ENCODE data around the gene CREG1. TPM values are rescaled to one million over a fixed set of nuclear protein-coding genes. Genes with fewer than 3 reads are reported as not detected.
A peak's percentile ranks its signal among the peaks of the same experiment; 100 is the strongest.

Gene CREG1
- total RNA-seq, 2 experiments from 2014 or later = 19.5 TPM

GRCh38 chr1:167496797-167497619, 56.6 kb downstream of the CREG1 start:
- H3K27ac Mint-ChIP-seq = no peak overlapping the region
- no peaks in the 10 kb centered on the region for H3K9me3 Mint-ChIP-seq
- H3K36me3 Mint-ChIP-seq (ENCODE audit: low read depth) = peaks cover 74% of the 10 kb centered on the region
- H3K4me1 Mint-ChIP-seq = peaks cover 96% of the 10 kb centered on the region
- POLR2A ChIA-PET = interaction anchor here (0.9 to 6.4 kb wide), 5 partner anchors 13 to 24 kb away, joined by 3 to 149 read pairs (median 5); partner anchors contain the start of gene CD247
- DNase-seq = no peak
- no peaks in the 10 kb centered on the region for H3K27me3 Mint-ChIP-seq
- CTCF ChIA-PET = interaction anchor here (1.4 kb wide), 1 partner anchor 13 kb away, joined by 5 read pairs; no protein-coding TSS in a partner anchor
- no peak overlapping the region for H3K4me3 Mint-ChIP-seq

GRCh38 chr1:167493372-167493771, 60.2 kb downstream of the CREG1 start:
- no peak for DNase-seq
- peak overlapping the region; percentile 84 for H3K27ac Mint-ChIP-seq
- peaks cover 92% of the 10 kb centered on the region for H3K4me1 Mint-ChIP-seq
- H3K4me3 Mint-ChIP-seq = peak overlapping the region; percentile 41
- H3K36me3 Mint-ChIP-seq (ENCODE audit: low read depth) = peaks cover 82% of the 10 kb centered on the region
- ChIA-PET POLR2A (interaction anchor here (0.8 to 2.6 kb wide), 8 partner anchors 8 to 36 kb away, joined by 3 to 9 read pairs (median 4); no protein-coding TSS in a partner anchor), CTCF (interaction anchor here (1.2 to 1.9 kb wide), 4 partner anchors 22 to 273 kb away, joined by 3 to 5 read pairs (median 4); partner anchors contain the start of gene POU2F1)
- H3K9me3 Mint-ChIP-seq = no peaks in the 10 kb centered on the region
- H3K27me3 Mint-ChIP-seq = no peaks in the 10 kb centered on the region

GRCh38 chr1:167492481-167492910, 61.1 kb downstream of the CREG1 start:
- Mint-ChIP-seq H3K4me1 (peaks cover 92% of the 10 kb centered on the region), H3K27me3 (no peaks in the 10 kb centered on the region), H3K27ac (peak overlapping the region; percentile 84), H3K4me3 (peak overlapping the region; percentile 56), H3K36me3 (ENCODE audit: low read depth) (peaks cover 82% of the 10 kb centered on the region), H3K9me3 (no peaks in the 10 kb centered on the region)
- ChIA-PET POLR2A (interaction anchor here (0.9 to 2.6 kb wide), 7 partner anchors 9 to 36 kb away, joined by 3 to 9 read pairs (median 5); no protein-coding TSS in a partner anchor), CTCF (interaction anchor here (0.7 to 1.9 kb wide), 6 partner anchors 23 to 639 kb away, joined by 3 to 5 read pairs (median 4); partner anchors contain the start of gene POU2F1)
- DNase-seq = no peak

GRCh38 chr1:167491586-167492461, 61.7 kb downstream of the CREG1 start:
- H3K36me3 Mint-ChIP-seq (ENCODE audit: low read depth) = peaks cover 82% of the 10 kb centered on the region
- H3K9me3 Mint-ChIP-seq = no peaks in the 10 kb centered on the region
- H3K4me1 Mint-ChIP-seq = peaks cover 94% of the 10 kb centered on the region
- ChIA-PET CTCF (interaction anchor here (0.7 to 1.2 kb wide), 4 partner anchors 23 to 638 kb away, joined by 3 to 5 read pairs (median 4); no protein-coding TSS in a partner anchor), POLR2A (interaction anchor here (1.3 to 2.6 kb wide), 5 partner anchors 8 to 36 kb away, joined by 3 to 9 read pairs (median 5); no protein-coding TSS in a partner anchor)
- H3K27ac Mint-ChIP-seq = peak overlapping the region; percentile 84
- H3K27me3 Mint-ChIP-seq = no peaks in the 10 kb centered on the region
- DNase-seq = peak; percentile 53
- H3K4me3 Mint-ChIP-seq = peak overlapping the region; percentile 56

Other genes starting within 250 kb of the CREG1 start
- 100 to 1,000 TPM; 239 to 242 TPM for gene CD247, start 35.2 kb downstream of the CREG1 start, total RNA-seq
- 100 to 1,000 TPM; 155 to 158 TPM for gene RCSD1, start 76.5 kb upstream of the CREG1 start, total RNA-seq
- 10 to 100 TPM; 17.4 to 19.0 TPM for gene MPZL1, start 168.2 kb upstream of the CREG1 start, total RNA-seq

All from activated CD4-positive, alpha-beta memory T cell treated with anti-CD3 and anti-CD28 coated beads, Interleukin-2, amount 10 ng/mL, durations not matched to agents 7 days and 5 days (primary cell).